Measurements from ENCODE around the gene PRKG1. TPM values are rescaled to one million over a fixed set of nuclear protein-coding genes. Genes with fewer than 3 reads are reported as not detected.

The PRKG1 gene
- total and polyA plus RNA-seq, 2 experiments from 2014 or later, result 18.2 to 21.1 TPM

- Mint-ChIP-seq H3K4me3 (no peak overlapping the region), H3K27me3 (ENCODE audit: insufficient read depth, low read depth, poor library complexity) (no peaks in the 10 kb centered on the region), H3K9me3 (peaks cover 78% of the 10 kb centered on the region), H3K27ac (no peak overlapping the region), H3K36me3 (ENCODE audit: low read depth) (peaks cover 70% of the 10 kb centered on the region), H3K4me1 (no peaks in the 10 kb centered on the region)
- no peak overlapping the region for H3K4me3 ChIP-seq
- TF ChIP-seq CREB1 (CRISPR knock-in tag; IDR thresholded peaks at IDR 0.05; ENCODE audit: low read depth), result no peak
- TF ChIP-seq ZNF462 (CRISPR knock-in tag; IDR thresholded peaks at IDR 0.05), result no peak
- no peak for TF ChIP-seq REST (IDR thresholded peaks at IDR 0.05; ENCODE audit: unreplicated experiment)
- no peak for TF ChIP-seq EZH2phosphoT487 (IDR thresholded peaks at IDR 0.05; ENCODE audit: unreplicated experiment)
- no peak for TF ChIP-seq NANOG (IDR thresholded peaks at IDR 0.05; ENCODE audit: borderline replicate concordance)
- no peak for TF ChIP-seq JUNB (IDR thresholded peaks at IDR 0.05; ENCODE audit: unreplicated experiment)
- no peak for TF ChIP-seq STAT1 (IDR thresholded peaks at IDR 0.05; ENCODE audit: unreplicated experiment)
- no peak for TF ChIP-seq ETS1 (IDR thresholded peaks at IDR 0.05)
- TF ChIP-seq ZNF331 (CRISPR knock-in tag; IDR thresholded peaks at IDR 0.05; ENCODE audit: low read depth), result no peak
- no peak for TF ChIP-seq EZH2 (IDR thresholded peaks at IDR 0.05; ENCODE audit: low read depth, unreplicated experiment)
- no peak for TF ChIP-seq CTCF (conservative IDR thresholded peaks at IDR 0.05; ENCODE audit: low read depth in 2 of 2)
- TF ChIP-seq ZNF114 (CRISPR knock-in tag; IDR thresholded peaks at IDR 0.05), result no peak
- no peak for TF ChIP-seq POLR2AphosphoS5 (IDR thresholded peaks at IDR 0.05; ENCODE audit: low read depth)
- H3K36me3 ChIP-seq (ENCODE audit: insufficient read depth), result no peaks in the 10 kb centered on the region; the same call in none of the 2 replicates
- DNase-seq (ENCODE audit: low spot score) (no peak), ATAC-seq (no peak)
- H3F3A ChIP-seq (replicated peaks; ENCODE audit: low read depth), result no peaks in the 10 kb centered on the region
- H3K27me3 ChIP-seq (ENCODE audit: insufficient read depth), result no peaks in the 10 kb centered on the region
- no peak overlapping the region for H2AFZ ChIP-seq
- no peaks in the 10 kb centered on the region for H4K20me1 ChIP-seq (replicated peaks; ENCODE audit: insufficient read depth)
- H3K27ac ChIP-seq (ENCODE audit: low read depth), result no peak overlapping the region
- no peak overlapping the region for H3K4me2 ChIP-seq
- no peaks in the 10 kb centered on the region for H3K79me2 ChIP-seq (replicated peaks; ENCODE audit: insufficient read depth)
- peaks cover 5% of the 10 kb centered on the region; the same call in 1 of the 2 replicates for H3K9me2 ChIP-seq (ENCODE audit: insufficient read depth)
- H3K4me1 ChIP-seq (ENCODE audit: insufficient read depth), result no peaks in the 10 kb centered on the region
Observed at GRCh38 chr10:52011118-52011517, 936.8 kb downstream of the PRKG1 start.

Measured in GM23338 (cell line).